HG03354 (cell line): ENCODE measurements around the gene CFAP92.
A peak's percentile ranks its signal among the peaks of the same experiment; 100 is the strongest.

Experiments
- ATAC-seq: cut with Tn5 transposase; IDR thresholded peaks from one replicate; pipeline ENCODE4 v1.9.1; 2021; ENCODE audit warnings: mild to moderate bottlenecking; ENCODE audit not compliant: unreplicated experiment, poor library complexity, severe bottlenecking

Gene CFAP92

GRCh38 chr3:129025691-129026435, 32.0 kb upstream of the CFAP92 start:
- no peak for ATAC-seq

- no peak for ATAC-seq
These were observed 31.2 kb upstream of the CFAP92 start for GRCh38 chr3:129025108-129025507.

DNA sequence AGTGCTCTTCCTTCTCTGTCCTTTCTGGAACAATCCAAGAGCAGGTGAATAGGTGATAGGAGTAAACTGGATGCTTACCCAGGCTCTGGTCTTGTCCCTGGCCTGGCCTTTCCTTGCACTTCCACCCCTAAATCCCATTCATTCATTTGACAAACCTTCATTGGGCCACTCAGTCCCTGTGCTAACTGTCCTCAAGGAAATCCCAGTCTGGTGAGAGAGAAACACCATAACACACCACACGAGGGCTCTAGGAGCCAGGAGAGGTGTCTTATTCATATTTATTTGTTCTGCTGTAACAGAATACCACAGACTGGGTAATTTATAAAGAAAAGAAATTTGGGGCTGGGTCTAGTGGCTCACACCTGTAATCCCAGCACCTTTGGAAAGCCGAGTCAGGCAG, 30.0 kb upstream of the CFAP92 start:
- ATAC-seq = no peak

DNA sequence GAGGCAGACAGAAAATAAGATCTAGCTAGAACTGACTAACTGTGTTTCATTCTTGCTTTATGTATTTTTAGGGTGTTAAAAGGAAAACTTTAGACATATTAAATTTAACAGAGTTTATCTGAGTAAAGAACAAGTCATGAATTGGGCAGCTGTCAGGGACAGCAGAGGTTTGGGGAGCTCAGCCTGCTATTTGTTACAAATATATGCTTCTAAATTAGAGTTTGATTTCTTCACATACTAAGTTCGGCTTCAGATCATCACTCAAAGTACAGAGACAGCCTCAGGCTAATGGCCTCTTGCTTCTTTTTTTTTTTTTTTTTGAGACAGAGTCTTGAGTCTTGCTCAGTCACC, 29.1 kb upstream of the CFAP92 start:
- no peak for ATAC-seq

DNA sequence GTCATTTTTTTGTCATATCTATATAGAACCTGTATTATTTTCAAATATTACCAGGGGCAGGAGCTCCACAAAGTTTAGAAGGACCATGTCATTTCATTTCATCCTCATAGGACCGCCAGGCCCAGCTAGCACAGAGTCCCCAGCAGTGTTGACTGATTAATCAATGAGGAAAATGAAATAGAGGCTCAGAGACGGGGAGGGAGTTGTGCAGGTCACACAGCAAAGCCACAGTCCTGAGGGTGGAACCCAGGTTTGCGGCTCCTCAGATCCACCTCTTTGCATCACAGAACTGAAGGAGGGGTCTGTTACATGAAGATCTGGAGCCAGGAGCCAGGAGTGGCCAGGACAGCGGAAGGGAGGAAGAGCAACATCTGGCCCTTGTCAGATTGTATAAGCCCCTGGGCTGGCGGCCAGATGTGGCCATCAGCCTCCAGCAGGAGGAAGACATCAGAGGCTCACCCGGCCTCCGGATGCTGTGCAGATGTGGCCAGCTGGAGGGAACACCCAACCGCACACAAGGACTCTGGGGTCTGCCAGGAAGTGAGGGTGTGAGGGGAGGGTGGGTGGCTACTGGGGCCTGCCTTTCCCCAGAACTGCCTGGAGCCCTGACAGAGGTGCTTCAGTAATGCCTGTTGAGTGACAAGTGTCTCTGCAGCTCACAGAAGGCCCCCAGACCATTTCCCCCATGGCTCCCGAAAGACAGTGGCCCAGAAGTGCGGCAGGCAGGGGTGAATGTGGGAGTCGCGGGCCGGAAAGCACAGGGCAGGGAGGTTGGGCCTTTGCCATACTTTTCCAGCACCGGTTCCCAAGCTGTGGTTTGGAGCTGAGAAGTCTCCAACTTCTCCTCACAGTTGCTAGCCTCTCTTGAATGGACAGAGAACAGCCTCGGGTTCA, 28.5 kb upstream of the CFAP92 start:
- ATAC-seq = no peak

DNA sequence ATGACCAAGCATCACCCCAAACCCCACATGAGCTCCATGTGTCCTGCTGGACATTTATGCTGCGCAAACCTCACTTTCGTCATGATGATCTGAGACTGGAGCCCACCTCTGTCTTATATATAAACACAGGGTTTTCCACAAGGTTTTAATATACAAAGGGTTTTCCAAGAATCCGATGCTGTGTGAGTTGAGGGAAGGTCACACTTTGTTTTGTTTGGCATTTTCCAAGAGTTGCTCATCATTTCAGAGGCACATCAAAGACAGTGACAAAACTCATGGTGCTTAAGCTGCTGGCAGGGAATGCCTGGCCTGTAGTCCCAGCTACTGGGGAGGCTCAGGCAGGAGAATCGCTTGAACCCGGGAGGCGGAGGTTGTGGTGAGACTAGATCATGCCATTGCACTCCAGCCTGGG, 27.3 kb upstream of the CFAP92 start:
- no peak for ATAC-seq

DNA sequence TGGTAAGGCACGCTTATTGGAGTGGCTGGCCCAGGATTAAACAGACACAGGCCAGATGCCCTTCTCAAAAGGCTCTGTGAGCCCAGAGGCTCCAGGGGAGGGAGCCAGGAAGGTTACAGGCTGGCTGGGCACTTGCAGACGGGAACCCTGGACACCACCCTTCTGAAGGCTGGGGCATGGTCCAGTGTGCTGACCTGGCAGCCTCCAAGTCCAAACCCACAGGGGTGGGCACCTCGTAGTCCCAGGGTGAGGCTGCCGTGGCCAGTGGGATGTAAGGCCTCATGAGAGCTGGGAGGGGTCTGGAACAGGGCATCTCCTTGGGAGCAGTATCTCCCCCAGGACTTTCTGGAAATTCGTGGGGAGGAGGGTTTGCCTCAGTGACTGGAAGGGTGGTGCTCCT, 26.8 kb upstream of the CFAP92 start:
- no peak for ATAC-seq

- no peak for ATAC-seq
These were observed 25.4 kb upstream of the CFAP92 start for GRCh38 chr3:129019266-129019665.

DNA sequence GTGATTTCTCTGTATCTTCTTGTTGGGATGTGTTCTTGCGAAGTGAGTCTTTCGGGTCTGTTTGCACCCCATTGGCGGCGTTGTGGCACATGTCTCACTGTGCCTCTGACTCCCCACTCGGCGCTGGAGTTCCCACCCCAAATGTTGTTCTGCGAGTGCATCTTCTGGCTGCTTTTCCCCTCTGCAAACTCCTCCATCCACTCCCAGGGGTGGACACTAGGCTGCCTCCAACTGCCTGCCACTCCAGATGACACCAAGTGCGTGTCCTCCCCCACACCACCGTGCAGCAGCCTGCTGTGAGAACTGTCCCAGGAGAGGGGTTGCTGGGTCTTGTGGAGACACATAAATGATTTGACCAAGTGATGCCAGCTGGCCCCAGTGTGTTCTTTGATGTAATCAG, 24.9 kb upstream of the CFAP92 start:
- ATAC-seq = no peak

- no peak for ATAC-seq
These were observed 24.4 kb upstream of the CFAP92 start for GRCh38 chr3:129018271-129018670.

- no peak for ATAC-seq
These were observed 23.6 kb upstream of the CFAP92 start for GRCh38 chr3:129017484-129017899.

DNA sequence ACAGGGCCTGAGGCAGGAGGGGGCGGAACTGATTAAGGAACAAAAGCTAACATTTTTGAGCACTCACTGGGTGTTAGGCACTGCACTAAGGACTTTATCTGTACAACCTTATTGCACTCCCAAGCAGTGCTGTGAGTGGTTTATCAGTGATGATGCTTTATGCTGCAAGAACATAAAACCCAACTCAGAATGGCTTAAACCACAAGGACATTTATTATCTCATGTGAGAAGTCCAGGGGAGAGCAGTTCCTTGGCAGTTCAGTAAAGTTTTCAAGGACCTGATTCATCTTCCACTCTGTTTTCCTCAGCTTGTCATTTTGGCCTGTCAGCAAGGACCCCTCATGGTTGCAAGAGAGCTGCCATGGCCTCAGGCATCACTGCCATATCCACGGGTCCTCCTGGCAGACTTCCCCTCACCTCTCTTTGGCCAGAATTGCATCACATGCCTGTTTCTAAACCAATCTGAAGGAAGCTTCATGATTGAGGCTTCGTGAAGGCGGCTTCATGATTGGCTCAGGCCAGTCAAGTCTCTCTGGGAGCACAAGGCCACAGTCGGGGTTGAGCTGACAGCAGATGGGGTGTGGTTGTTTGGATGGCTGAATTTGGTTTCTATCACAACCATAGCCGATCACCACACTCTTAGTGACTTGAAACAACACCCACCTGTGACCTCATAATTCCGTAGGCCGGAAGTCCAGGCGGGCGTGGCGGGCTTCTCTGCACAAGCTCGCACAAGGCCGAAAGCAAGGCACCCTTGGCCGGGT, 23.0 kb upstream of the CFAP92 start:
- peak; percentile 82 for ATAC-seq

DNA sequence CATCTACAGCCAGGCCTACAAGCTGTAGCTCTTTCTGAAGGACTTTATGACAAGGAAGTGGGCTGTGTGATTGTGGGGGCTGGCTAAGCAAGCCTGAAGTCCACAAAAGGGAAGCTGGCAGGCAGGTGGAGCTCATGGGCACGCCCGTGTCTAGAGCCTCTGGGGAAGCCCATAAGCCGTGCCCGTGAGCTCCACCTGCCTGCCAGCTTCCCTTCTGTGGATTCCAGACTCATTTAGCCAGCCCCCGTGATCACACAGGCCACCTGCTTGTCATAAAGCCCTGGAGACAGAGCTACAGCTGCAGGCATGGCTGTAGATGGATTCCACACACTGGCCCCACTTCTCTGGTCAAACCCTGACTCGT, 22.5 kb upstream of the CFAP92 start:
- peak; percentile 41 for ATAC-seq

DNA sequence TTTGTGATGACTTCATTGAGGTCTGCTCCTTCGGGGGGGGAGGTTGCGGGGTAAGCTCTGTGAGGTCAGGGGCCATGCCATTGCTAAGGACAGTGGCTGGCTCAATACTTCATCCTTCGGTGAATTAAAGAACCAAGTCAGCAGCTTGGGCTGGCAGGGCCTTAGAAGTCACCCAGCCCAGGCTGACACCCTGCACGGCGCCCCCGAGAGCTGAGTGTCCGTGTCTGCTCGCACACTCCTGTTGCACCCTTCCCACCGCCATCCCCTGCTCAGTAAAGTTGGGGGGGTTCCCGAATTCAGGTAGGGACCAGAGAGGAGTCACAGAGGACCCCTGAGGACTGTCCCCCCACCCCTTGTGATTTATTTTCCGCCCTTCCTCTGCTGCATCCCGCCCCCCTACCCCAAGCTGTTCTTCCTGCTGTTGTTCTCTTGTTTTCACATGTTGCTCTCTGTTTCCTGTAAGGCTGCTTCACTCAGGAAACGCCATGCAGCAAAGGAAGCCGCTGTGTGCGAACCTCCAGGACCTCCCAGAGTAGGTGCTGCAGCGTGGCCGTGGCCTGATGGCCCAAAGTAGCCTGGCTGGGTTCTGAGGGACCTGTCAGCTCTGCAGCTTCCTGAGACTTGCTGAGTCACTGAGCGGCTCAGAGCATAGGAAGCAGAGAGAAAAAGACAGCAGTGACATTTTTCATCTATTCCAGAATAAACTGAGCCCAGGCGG, 21.7 kb upstream of the CFAP92 start:
- no peak for ATAC-seq

DNA sequence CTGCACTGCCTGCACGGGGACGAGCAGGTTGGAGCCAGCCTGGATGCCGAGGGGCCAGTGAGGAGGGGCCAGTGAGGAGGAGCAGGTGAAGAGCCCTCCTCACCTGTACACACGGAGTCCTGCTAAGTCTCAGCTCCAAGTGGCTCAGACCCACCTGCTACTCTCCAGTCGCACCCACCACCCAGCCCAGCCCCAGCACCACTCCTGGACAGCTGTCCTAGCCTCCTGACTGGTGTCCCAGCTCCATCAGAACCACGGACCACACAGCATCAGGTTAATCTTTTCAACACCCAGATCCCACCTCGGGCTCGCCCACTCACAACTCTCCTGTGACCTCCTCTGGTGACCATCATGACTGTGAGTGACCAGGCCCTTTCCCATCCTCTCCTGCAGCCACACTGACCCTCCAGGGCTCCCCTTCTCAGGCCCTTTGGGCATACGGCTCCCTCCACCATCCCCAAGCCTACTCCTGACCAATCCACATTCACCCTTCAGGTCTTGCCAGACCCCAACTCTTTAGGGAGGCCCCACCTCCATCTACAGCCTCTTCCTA, 21.0 kb upstream of the CFAP92 start:
- no peak for ATAC-seq

DNA sequence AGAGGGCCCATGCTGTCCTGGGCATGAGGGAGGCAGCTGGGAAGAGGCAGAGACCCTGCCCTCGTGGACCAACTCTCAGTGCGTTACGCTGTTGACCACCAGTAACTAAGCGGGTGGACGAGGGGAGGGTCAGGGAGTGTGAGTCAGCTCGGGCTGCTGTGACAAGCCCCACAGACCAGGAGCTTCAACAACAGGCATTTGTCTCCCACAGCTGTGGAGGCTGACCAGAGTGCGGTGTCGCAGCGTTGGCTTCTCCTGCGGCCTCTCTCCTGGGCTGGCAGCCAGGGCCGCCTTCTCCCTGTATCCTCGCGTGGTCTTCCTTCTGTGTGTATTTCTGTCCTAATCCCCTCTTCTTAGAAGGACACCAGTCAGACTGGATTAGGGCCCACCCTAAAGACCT, 20.3 kb upstream of the CFAP92 start:
- ATAC-seq = no peak

GRCh38 chr3:129013491-129013891, 19.6 kb upstream of the CFAP92 start:
- no peak for ATAC-seq

GRCh38 chr3:129010310-129010956, 16.6 kb upstream of the CFAP92 start:
- no peak for ATAC-seq

DNA sequence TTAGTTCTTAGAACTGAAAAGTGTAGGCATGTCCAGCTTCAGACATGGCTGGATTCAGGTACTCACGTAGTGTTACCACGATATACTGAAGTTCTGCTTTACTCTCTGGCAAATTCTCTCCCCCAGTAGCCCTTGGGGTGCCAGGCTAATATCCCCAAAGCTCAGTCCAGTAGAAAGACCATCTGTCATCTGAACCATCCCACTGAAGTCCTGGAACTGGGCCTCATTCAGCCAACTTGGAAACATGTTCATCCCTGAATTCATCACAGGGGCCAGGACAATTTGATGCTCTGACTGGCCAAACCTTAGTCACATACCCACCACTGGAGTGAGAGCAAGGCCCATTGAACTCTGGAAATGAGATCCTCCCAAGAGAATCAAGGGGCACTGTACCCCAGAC, 15.4 kb upstream of the CFAP92 start:
- ATAC-seq = no peak
